Erythroblast (primary cell): ENCODE results near the gene EFCAB13.
A peak's percentile ranks its signal among the peaks of the same experiment; 100 is the strongest.

Experiments used
- DNase-seq, 2 experiments: peaks; one replicate each; lab custom pipeline; 2025; lab: John Stamatoyannopoulos, UW
- GATA1 ChIP-seq: IDR thresholded peaks from 2 replicates; pipeline ENCODE4 v1.6.1; 2011; ENCODE audit warnings: low read depth, mild to moderate bottlenecking, control low read depth, low read length, moderate library complexity
- POLR2A ChIP-seq: IDR thresholded peaks from 2 replicates; pipeline ENCODE4 v1.6.1; 2011; ENCODE audit warnings: mild to moderate bottlenecking, low read length

Gene EFCAB13

GRCh38 chr17:47299239-47299910, 24.4 kb upstream of the EFCAB13 start:
- TF ChIP-seq POLR2A (no peak), GATA1 (no peak)
- DNase-seq = no peak

GRCh38 chr17:47300718-47301117, 23.0 kb upstream of the EFCAB13 start:
- no peak for TF ChIP-seq GATA1
- no peak for TF ChIP-seq POLR2A
- DNase-seq = no peak

- TF ChIP-seq GATA1 = no peak
- no peak for TF ChIP-seq POLR2A
These were observed 22.6 kb upstream of the EFCAB13 start for GRCh38 chr17:47301161-47301560.

DNA sequence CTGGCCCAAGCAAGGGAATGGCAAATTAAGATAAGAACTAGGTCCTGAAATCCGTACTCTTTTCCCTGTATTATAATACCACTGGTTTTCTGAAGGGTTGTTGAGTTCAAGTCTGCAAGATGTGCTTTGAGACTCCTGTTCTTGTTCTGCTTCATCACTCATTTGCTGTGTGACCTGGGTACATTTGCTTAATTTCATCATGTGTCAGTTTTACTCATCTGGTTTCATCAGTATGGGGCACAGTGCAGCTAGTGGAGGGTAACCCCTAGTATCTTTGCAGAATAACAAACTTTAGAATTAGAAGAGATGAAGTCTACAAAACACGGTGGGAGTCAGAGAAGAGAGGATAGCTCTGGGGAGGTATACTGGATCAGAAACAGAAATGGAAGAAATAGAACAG, 21.9 kb upstream of the EFCAB13 start:
- no peak for DNase-seq
- no peak for TF ChIP-seq GATA1
- TF ChIP-seq POLR2A = no peak

More at GRCh38 chr17:47301161-47301560, 22.6 kb upstream of the EFCAB13 start:
- DNase-seq = peak in 1 of 2 experiments; percentile 51

GRCh38 chr17:47304186-47304585, 19.6 kb upstream of the EFCAB13 start:
- TF ChIP-seq GATA1 = no peak
- no peak for TF ChIP-seq POLR2A
- no peak for DNase-seq

GRCh38 chr17:47305302-47305923, 18.3 kb upstream of the EFCAB13 start:
- DNase-seq = no peak
- TF ChIP-seq GATA1 (no peak), POLR2A (no peak)

GRCh38 chr17:47310186-47310733, 13.5 kb upstream of the EFCAB13 start:
- no peak for DNase-seq

GRCh38 chr17:47311420-47311819, 12.3 kb upstream of the EFCAB13 start:
- DNase-seq = no peak
- TF ChIP-seq POLR2A = no peak
- TF ChIP-seq GATA1 = no peak

More at GRCh38 chr17:47310186-47310733, 13.5 kb upstream of the EFCAB13 start:
- TF ChIP-seq GATA1 (no peak), POLR2A (no peak)

GRCh38 chr17:47315451-47316266, 8.1 kb upstream of the EFCAB13 start:
- DNase-seq = peak; percentile 78 to 84

GRCh38 chr17:47316311-47316710, 7.4 kb upstream of the EFCAB13 start:
- TF ChIP-seq POLR2A (no peak), GATA1 (no peak)
- DNase-seq = no peak

More at GRCh38 chr17:47315451-47316266, 8.1 kb upstream of the EFCAB13 start:
- TF ChIP-seq POLR2A = no peak
- no peak for TF ChIP-seq GATA1

GRCh38 chr17:47317119-47317518, 6.6 kb upstream of the EFCAB13 start:
- TF ChIP-seq POLR2A = no peak
- no peak for TF ChIP-seq GATA1
- DNase-seq = no peak

- no peak for TF ChIP-seq GATA1
- no peak for TF ChIP-seq POLR2A
These were observed 5.4 kb upstream of the EFCAB13 start for GRCh38 chr17:47318197-47318918.

GRCh38 chr17:47320879-47321502, 2.8 kb upstream of the EFCAB13 start:
- DNase-seq = no peak
- TF ChIP-seq GATA1 = no peak
- TF ChIP-seq POLR2A = no peak

More at GRCh38 chr17:47318197-47318918, 5.4 kb upstream of the EFCAB13 start:
- DNase-seq = no peak
